UCSD-AML1 (cell line): Measurements from ENCODE around the gene TSHZ1.

Experiments
- DNase-seq: peaks from one replicate; lab custom pipeline; 2025; ENCODE audit not compliant: unreplicated experiment; lab: John Stamatoyannopoulos, UW

TSHZ1 gene

GRCh38 chr18:75335511-75335910 lies 124.9 kb downstream of the TSHZ1 start:
- no peak for DNase-seq

- no peak for DNase-seq
Observed at GRCh38 chr18:75336767-75337166, 126.2 kb downstream of the TSHZ1 start.

DNA sequence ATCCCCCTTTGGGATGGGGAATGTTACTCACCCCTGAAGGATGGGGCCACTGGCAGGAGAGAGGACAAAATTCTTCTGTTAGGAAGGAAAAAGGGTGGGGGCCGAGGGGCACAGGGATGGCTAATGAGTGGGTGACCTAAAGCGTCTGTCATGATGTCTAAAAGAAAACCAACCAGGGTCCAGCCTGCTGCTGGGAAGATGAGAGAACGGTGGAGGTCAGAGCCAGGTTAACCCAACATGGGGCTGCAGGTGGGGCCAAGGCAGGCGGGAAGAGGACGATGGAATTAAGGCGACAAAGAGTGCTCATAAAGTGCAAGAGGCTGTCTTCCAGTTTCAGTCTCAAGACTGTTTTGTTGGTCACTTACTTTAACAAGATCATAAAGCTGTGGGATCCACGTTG lies 126.8 kb downstream of the TSHZ1 start:
- no peak for DNase-seq

DNA sequence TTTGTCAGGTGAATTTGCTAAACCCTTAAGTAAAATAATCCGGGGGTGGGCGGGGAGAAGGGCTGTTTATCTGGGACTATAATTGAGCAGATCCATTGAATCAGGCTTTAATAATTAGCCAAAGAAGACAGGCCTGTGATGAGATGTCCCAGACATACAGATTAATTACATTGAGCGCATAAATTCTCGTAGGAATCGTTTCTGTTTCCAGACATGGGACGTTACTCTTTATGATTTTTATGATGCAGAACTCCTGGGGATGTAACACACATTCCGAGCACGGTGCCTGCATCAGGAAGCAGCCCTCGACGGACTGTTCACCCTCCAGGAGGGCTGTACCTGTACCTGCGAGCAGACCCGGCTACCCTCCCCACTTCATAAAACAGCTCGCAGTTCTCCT lies 128.0 kb downstream of the TSHZ1 start:
- no peak for DNase-seq
